Neutrophil (primary cell): Measurements from ENCODE around the gene MAEA.

Source experiments
- H3K27ac ChIP-seq: fragments of 200-600 bp; sonication (generic); 2 replicates; pipeline ENCODE4 v1.5.1; 2016; ENCODE audit warnings: mild to moderate bottlenecking, moderate library complexity
- H3K27me3 ChIP-seq: fragments of 200-600 bp; sonication (generic); 2 replicates; pipeline ENCODE4 v1.6.0; 2016; ENCODE audit warnings: mild to moderate bottlenecking
- H3K36me3 ChIP-seq: fragments of 200-600 bp; sonication (generic); 2 replicates; pipeline ENCODE4 v1.5.1; 2017
- H3K4me1 ChIP-seq, 2 experiments: fragments of 200-600 bp in 1 of 2; sonication (generic) in 1 of 2; 1 replicate in 1 of 2; 2 replicates in 1 of 2; pipeline versions ENCODE4 v1.5.1 to v1.6.1; 2013 to 2016; ENCODE audit warnings: low read depth in 1 of 2, low read length in 1 of 2, mild to moderate bottlenecking in 1 of 2, moderate library complexity in 1 of 2; ENCODE audit not compliant: control insufficient read depth in 1 of 2, insufficient read depth in 1 of 2
- H3K4me3 ChIP-seq, 2 experiments: fragments of 200-600 bp in 1 of 2; sonication (generic) in 1 of 2; 1 replicate in 1 of 2; 2 replicates in 1 of 2; pipeline ENCODE4 v1.5.1; 2013 to 2016; ENCODE audit warnings: low read depth in 1 of 2, low read length in 1 of 2, mild to moderate bottlenecking in 1 of 2, moderate library complexity in 1 of 2
- H3K9me3 ChIP-seq: fragments of 200-600 bp; sonication (generic); 2 replicates; pipeline ENCODE4 v1.5.1; 2016
- CTCF ChIP-seq: fragments of 200-600 bp; sonication (generic); IDR thresholded peaks from 2 replicates; pipeline ENCODE4 v1.5.1; 2016; ENCODE audit warnings: antibody characterized with exemption

Gene MAEA

GRCh38 chr4:1384675-1385372 is 95.1 kb downstream of the MAEA start:
- no peak for TF ChIP-seq CTCF
- H3K27me3 ChIP-seq: no peaks in the 10 kb centered on the region
- H3K4me1 ChIP-seq: no peaks in the 10 kb centered on the region
- no peak overlapping the region for H3K4me3 ChIP-seq
- peaks cover 74% of the 10 kb centered on the region for H3K36me3 ChIP-seq
- H3K27ac ChIP-seq: no peak overlapping the region
- H3K9me3 ChIP-seq: no peaks in the 10 kb centered on the region

DNA sequence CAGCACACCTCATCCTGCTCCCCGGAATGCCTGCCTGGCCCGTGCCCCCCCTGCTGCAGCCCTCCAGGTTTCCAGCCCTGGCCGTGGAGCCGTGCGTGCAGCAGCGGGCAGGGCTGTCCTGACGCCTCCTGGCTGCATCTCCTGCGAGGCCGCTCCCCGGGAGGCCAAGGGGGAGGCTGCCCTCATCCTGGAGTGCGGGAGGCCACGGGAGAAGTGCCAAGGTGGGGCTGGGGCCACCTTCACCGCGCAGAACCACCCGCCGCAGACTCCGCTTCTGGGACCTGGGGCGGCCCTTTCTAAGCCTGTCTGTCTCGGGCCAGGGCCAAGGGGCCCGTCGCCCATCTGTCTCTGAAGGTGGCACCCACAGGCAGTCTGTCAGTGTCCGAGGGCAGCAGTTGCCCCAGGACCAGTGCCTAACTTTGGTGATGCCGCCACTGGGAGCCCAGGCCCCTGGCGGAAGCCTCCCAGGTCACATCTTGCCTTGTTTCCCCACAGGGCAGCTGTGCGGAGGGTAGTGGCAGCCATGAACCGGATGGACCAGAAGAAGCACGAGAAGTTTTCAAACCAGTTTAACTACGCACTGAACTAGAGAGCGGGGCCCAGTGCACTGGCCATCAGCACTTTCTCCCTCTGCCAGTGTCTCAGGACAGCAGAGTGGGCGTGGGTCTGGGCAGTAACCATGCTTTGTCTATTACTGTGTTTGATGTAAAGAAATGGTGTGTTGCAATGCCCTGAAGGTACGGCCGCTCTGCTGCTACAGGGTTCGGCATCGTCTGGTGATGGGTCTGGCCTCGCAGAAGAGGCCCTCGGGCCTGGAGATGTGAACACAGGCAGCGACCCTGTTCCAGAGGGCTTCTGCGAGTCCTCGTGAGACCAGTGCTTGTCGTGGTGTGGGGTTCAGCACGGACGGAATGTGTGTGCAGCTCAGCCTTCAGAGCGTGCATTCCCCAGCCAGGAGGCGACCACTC is 96.0 kb downstream of the MAEA start:
- no peak overlapping the region for H3K4me3 ChIP-seq
- no peaks in the 10 kb centered on the region for H3K9me3 ChIP-seq
- H3K36me3 ChIP-seq: peaks cover 65% of the 10 kb centered on the region
- no peak overlapping the region for H3K27ac ChIP-seq
- H3K27me3 ChIP-seq: no peaks in the 10 kb centered on the region
- no peaks in the 10 kb centered on the region for H3K4me1 ChIP-seq
- TF ChIP-seq CTCF: no peak
